CD1c-positive myeloid dendritic cell (primary cell): Measurements from ENCODE around the gene ATOSB.
A peak's percentile ranks its signal among the peaks of the same experiment; 100 is the strongest.

Source experiments
- DNase-seq: peaks from one replicate; pipeline ENCODE4 v3.0.0-alpha.2; 2016; ENCODE audit errors: extremely low spot score

Gene ATOSB

GRCh38 chr9:35079426-35080341 lies 36.0 kb downstream of the ATOSB start, which contains the start of gene FANCG:
FANCG (minus strand) TSS chr9:35079942; CDS start chr9:35079524, 418 bp downstream.
- peak; percentile 93 for DNase-seq

- no peak for DNase-seq
Measured at GRCh38 chr9:35079041-35079425, 36.6 kb downstream of the ATOSB start.

DNA sequence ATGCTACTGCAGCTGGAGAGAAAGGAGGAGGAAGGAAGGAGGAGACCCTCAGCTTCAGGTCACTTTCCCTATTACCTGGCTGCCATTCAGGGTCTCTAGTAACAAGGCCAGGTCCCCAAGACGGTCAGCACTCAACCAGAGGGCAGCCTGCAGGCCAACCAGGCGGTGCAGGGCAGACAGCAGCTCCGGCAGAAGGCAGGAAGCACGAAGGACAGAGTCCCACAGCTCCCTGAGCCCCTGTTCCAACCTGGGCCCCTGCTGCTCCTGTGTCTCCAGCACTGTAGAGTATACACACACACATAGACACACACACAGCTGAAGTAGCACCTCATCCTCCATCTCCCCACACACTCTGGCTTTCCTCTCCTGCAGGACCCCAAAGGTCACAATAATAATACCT lies 37.6 kb downstream of the ATOSB start:
- DNase-seq: no peak

GRCh38 chr9:35076848-35077247 lies 38.8 kb downstream of the ATOSB start:
- no peak for DNase-seq

GRCh38 chr9:35075358-35075757 lies 40.3 kb downstream of the ATOSB start:
- no peak for DNase-seq

DNA sequence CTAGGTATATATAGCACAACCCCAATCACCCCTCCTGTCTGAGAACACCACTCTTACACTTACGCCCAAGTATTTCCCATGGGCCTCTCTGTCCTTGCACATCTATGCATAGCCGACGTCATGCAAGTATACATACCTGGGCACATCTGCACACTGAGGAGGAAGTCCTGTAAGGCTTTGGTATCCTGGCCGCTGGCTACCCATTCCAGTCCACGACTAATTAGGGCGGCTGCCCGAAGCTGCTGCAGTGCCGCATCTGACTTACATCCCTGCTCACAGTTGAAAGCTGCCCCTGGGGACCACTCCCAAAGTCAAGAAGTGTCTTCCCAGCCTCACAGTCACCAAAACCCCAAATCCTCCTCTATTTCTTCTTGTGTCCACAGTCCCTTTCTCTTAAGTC lies 40.9 kb downstream of the ATOSB start:
- no peak for DNase-seq

DNA sequence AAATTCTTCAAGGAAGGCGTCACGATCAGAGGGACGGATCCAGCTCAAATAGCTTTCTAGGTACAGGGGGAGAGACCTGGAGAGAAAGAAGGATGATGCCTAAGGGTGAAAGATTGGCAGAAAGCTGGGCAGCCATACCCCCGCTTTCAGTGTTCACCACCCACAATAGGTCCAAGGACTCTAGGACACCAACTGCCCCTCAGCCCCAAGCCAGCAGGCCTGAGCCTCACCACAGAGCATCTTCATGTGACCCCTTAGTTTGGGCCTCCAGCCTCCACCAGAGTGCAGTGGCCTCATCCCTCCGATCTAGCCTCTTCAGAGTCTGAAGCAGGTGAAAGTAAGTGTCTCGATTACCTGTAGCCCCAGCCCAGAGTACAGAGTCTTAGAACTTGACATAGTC lies 41.5 kb downstream of the ATOSB start:
- DNase-seq: no peak

- DNase-seq: no peak
Measured at GRCh38 chr9:35073279-35073612, 42.4 kb downstream of the ATOSB start.

DNA sequence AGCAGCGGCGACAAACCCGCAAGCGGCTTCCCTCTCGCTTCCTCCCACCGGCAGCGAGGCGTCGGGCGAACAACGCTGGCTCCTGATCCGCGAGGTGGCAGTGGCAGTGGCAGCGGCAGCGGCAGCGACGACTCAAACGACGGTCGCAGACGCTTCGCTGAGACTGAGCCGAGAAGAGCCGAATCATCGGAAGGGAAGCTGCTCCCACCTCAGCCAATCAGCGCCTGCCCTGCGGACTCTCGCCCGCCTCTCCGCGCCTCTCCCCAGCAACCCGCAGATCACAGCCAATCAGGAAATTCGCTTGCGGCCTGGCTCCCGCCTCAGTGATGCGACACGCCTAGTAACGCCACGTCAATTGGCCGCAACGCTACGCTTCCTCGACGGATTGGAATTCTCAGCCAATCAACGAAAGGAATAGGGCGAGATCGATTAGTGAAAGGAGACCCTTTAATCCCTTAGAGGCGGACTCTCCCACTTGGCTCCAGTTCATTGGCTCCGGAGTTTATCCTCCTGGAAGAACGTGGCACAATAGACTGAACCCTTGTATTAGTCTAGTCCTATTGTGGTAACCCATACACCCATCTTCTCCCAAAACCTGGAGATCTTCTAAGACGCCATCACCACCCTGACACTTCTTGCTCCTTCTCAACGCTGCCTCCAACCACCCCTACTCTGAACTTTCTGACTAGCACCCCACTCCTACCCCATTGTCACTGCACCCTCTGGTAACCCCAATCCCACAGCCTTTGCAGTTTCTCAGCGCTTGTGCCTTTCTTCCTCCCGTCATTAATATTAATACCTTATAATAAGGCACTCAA lies 43.0 kb downstream of the ATOSB start, which contains the start of gene VCP:
TSS of gene VCP (minus strand) at position 165 of the 818 bp plus-strand sequence. CDS start 272 bp downstream, outside the sequence.
- DNase-seq: peak; percentile 99

DNA sequence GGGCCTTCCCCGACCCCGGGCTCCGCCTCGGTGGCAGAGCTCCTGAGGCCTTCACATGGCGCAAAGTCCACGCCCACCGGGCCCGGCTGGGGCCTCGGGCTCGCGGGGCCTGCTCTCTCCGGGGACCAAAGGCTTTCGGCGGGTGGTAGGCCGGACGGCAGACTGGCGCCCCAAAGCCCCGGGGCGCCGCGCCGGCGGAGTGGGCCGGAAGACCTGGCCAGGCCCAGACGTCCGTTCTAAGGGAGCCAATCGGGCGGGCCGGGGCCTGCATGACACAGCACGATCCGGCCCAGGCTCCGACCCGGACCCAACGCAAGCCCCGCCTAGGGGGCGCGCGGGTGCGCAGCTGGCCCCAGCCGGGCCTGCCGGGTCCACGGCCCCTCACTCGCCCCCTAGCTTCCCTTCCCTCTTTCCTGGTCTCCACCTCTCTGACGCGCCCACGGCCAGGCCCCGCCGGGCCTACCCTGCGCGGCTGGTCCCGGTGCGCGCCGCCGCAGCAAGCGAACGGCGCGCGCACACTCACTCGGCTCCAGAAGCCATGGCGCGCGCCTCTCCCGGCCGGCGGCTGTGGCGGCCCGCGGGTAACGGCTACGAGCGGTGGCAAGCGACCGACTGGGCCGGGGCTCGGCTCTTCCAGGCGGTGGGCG lies 43.7 kb downstream of the ATOSB start:
- DNase-seq: peak; percentile 87

- no peak for DNase-seq
Measured at GRCh38 chr9:35070823-35071813, 44.5 kb downstream of the ATOSB start.

GRCh38 chr9:35069020-35069419 lies 46.6 kb downstream of the ATOSB start:
- no peak for DNase-seq

GRCh38 chr9:35067056-35067455 lies 48.6 kb downstream of the ATOSB start:
- no peak for DNase-seq

GRCh38 chr9:35060548-35061207 lies 55.0 kb downstream of the ATOSB start:
- DNase-seq: no peak

- DNase-seq: no peak
Measured at GRCh38 chr9:35059438-35059837, 56.2 kb downstream of the ATOSB start.

GRCh38 chr9:35057271-35057620 lies 58.4 kb downstream of the ATOSB start:
- DNase-seq: no peak

GRCh38 chr9:35056571-35057270 lies 58.9 kb downstream of the ATOSB start:
- no peak for DNase-seq

DNA sequence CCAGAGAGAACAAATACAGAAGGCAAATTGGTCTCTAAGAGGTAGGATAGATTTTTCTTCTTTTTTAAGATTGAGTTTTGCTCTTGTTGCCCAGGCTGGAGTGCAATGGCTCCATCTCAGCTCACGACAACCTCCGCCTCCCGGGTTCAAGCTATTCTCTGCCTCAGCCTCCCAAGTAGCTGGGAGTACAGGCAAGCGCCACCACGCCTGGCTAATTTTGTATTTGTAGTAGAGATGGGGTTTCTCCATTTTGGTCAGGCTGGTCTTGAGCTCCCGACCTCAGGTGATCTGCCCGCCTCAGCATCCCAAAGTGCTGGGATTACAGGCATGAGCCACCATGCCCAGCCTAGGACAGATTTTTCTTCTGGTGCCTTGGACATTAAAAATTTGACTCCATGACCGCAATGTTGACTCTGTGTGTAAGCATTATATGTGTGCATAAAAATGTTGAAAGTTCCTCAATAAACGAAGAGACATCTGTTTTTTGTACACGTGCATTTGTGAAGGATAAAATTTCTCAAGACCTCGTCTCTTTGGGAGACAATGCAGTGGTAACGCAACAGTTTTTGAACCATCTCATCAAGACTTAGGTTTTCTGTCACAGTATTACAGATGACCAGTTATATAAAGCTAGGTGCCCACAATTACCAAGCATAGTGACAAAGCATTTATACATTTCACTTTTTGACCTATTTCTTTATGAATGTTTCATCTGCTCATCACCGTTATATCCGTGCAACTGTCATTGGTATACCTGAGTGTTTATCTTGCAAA lies 60.6 kb downstream of the ATOSB start:
- DNase-seq: no peak

DNA sequence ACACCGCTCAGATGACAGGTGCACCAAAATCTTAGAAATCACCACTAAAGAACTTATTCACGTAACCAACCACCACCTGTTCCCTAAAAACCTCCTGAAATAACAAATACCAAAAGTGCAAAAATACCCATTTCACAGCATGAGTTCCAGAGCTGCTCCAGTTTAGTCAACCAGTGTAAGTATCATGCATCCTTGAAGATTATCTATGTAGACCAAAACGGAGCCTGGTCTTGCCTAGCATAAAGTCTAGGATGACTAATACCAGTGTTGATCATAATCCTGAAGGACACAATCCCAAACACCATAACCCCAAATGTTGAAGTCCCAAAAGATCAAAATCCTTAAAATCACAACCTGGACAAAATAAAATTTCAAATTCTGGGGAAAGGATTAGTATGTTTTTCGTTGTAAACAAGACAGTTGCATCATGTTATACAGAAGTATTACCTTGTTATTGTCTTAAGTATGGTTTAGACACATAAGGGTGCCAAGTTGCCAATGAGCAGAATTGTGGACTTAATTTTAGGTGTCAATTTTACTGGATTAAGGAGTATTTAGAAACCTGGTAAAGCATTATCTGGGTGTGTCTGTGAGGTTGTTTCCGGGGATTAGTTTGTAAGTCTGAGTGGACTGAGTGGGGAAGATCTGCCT lies 61.4 kb downstream of the ATOSB start:
- no peak for DNase-seq
